Measurements from ENCODE around the gene GTPBP10.
"Not testable (repeated sequence)": the region's sequence is repeated elsewhere in the genome, so short reads cannot be mapped to it uniquely, and the experiment has no call there.

Gene GTPBP10

DNA sequence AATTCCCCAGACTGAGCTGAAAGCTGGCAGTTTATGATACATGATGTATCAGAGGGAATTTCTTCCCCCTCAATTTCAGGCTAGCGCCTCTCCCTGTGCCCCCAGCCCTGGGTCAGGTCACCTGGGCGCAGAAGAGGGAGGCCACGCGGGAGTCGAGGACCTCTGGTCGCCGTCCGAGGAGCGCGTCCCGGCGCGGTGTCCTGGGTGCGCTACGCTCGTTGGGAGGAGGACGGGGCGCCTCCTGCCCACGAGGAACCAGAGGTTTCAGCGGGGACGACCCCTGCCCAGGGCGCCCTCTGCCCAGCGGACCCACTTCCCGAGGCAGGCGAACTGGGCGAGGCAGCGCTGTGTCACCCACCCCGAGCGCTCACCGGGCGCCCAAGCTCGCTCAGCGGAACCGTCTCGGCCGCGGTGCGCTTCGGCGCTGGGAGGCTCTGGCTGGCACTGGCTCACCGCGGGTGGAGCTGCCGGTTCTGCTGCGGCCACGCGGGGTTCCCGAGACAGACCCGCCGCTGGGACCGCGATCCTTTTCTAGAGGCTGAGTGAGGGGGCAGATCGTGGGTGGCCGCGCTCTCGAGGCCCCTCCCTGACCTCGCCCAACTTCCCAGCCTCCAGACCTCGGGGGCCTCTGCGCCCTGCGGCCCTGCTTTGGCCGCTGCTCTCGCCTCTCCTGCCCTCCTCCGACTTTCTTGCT is 25.6 kb upstream of the GTPBP10 start, which contains the start of gene FAM237B:
FAM237B (minus strand) TSS at position 504 of the 694 bp plus-strand sequence. CDS start 1,556 bp downstream, outside the sequence.
- Histone ChIP-seq H3K9ac (ENCODE audit: low read length in 5 of 5) (no peak within 1 kb of the TSS), H3K27me3 (ENCODE audit: control insufficient read depth in 5 of 5, insufficient read depth in 4 of 5, low read length in 5 of 5) (peaks cover 24 to 29% (median 26%) of the 10 kb centered on the region in 5 donors), H3K4me3 (ENCODE audit: low read depth in 1 of 5, low read length in 5 of 5) (peak within 1 kb of the TSS in 2 of 5 donors; percentile 39 to 45), H3K36me3 (ENCODE audit: control insufficient read depth in 5 of 5, insufficient read depth in 5 of 5, low read length in 5 of 5) (no peaks in the 10 kb centered on the region), H3K4me1 (ENCODE audit: control insufficient read depth in 5 of 5, insufficient read depth in 5 of 5, low read length in 5 of 5) (peaks cover 0 to 12% (median 10%) of the 10 kb centered on the region in 5 donors), H3K9me3 (ENCODE audit: control insufficient read depth in 5 of 5, low read length in 5 of 5) (no peaks in the 10 kb centered on the region), H3K27ac (ENCODE audit: low read depth, low read length) (no peak within 1 kb of the TSS)

DNA sequence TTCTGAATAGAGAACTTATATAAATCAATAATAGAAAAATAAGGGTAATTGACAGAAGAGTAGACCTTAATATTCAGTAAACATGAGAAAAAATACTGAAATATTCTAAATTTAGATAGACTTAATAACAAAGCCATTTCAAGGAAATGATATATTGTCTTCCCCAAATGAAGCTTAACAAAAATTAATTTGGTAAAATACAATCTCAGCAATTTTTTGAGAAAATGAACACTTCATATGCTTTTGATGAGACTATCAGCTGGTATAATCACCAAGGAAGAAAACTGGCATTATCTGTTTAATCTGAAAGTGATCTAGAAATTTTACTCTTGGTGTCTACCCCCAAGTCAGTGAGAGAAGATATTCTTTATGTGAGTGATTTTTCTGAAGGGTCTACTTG is 23.7 kb upstream of the GTPBP10 start:
- Histone ChIP-seq H3K4me3 (ENCODE audit: low read depth in 1 of 5, low read length in 5 of 5) (no peak overlapping the region), H3K4me1 (ENCODE audit: control insufficient read depth in 5 of 5, insufficient read depth in 5 of 5, low read length in 5 of 5) (peaks cover 0 to 12% (median 10%) of the 10 kb centered on the region in 5 donors), H3K9me3 (ENCODE audit: control insufficient read depth in 5 of 5, low read length in 5 of 5) (no peaks in the 10 kb centered on the region), H3K27ac (ENCODE audit: low read depth, low read length) (no peak overlapping the region), H3K9ac (ENCODE audit: low read length in 5 of 5) (no peak overlapping the region), H3K36me3 (ENCODE audit: control insufficient read depth in 5 of 5, insufficient read depth in 5 of 5, low read length in 5 of 5) (no peaks in the 10 kb centered on the region), H3K27me3 (ENCODE audit: control insufficient read depth in 5 of 5, insufficient read depth in 4 of 5, low read length in 5 of 5) (peaks cover 24 to 29% (median 26%) of the 10 kb centered on the region in 5 donors)

DNA sequence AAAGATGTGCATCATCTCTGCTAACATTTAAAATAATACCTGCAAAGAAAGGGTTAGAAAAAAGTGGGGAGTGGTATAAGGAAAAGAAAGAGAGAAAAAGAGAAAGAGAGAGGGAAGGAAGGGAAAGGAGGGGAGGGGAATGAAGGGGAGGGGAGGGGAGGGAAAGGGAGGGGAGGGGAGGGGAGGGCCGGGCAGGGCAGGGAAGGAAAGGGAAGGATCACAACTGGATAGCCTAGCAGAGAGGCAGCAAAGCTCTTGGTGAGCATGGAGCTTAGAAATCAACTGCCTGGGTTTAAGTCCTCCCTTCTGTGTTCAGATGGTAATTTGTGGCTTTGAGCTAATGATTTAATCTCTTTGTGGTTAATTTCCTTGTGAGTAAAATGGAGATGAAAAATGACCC is 20.0 kb upstream of the GTPBP10 start:
- peaks cover 8 to 12% (median 9%) of the 10 kb centered on the region in 5 donors for H3K27me3 ChIP-seq (ENCODE audit: control insufficient read depth in 5 of 5, insufficient read depth in 4 of 5, low read length in 5 of 5)
- H3K4me1 ChIP-seq (ENCODE audit: control insufficient read depth in 5 of 5, insufficient read depth in 5 of 5, low read length in 5 of 5), result peaks cover 0 to 1% (median 0%) of the 10 kb centered on the region in 5 donors
- H3K27ac ChIP-seq (ENCODE audit: low read depth, low read length), result no peak overlapping the region
- no peaks in the 10 kb centered on the region for H3K36me3 ChIP-seq (ENCODE audit: control insufficient read depth in 5 of 5, insufficient read depth in 5 of 5, low read length in 5 of 5)
- no peaks in the 10 kb centered on the region for H3K9me3 ChIP-seq (ENCODE audit: control insufficient read depth in 5 of 5, low read length in 5 of 5)
- no peak overlapping the region for H3K9ac ChIP-seq (ENCODE audit: low read length in 5 of 5)
- no peak overlapping the region for H3K4me3 ChIP-seq (ENCODE audit: low read depth in 1 of 5, low read length in 5 of 5)

DNA sequence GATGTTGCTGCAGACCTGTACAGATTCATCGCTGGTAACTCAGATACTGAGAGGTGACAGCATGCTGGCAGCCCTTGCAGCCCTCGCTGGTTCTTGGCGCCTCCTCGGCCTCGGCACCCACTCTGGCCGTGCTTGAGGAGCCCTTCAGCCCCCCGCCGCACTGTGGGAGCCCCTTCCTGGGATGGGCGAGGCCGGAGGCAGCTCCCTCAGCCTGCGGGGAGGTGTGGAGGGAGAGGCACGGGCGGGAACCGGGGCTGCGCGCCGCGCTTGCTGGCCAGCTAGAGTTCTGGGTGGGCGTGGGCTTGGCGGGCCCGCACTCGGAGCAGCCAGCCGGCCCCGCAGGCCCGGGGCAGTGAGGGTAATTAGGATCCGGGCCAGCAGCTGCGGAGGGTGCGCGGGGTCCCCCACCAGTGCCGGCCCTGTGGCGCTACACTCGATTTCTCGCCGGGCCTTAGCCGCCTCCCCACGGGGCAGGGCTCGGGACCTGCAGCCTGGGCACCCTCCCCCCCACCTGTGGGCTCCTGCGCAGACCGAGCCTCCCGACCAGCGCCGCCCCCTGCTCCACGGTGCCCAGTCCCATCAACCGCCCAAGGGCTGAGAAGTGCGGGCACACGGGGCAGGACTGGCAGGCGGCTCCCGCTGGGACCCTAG is 12.2 kb upstream of the GTPBP10 start:
- Histone ChIP-seq H3K27ac (ENCODE audit: low read depth, low read length) (no peak overlapping the region), H3K36me3 (ENCODE audit: control insufficient read depth in 5 of 5, insufficient read depth in 5 of 5, low read length in 5 of 5) (no peaks in the 10 kb centered on the region), H3K4me3 (ENCODE audit: low read depth in 1 of 5, low read length in 5 of 5) (no peak overlapping the region), H3K27me3 (ENCODE audit: control insufficient read depth in 5 of 5, insufficient read depth in 4 of 5, low read length in 5 of 5) (peaks cover 0 to 3% (median 0%) of the 10 kb centered on the region in 5 donors), H3K9ac (ENCODE audit: low read length in 5 of 5) (no peak overlapping the region), H3K4me1 (ENCODE audit: control insufficient read depth in 5 of 5, insufficient read depth in 5 of 5, low read length in 5 of 5) (no peaks in the 10 kb centered on the region), H3K9me3 (ENCODE audit: control insufficient read depth in 5 of 5, low read length in 5 of 5) (no peaks in the 10 kb centered on the region)

DNA sequence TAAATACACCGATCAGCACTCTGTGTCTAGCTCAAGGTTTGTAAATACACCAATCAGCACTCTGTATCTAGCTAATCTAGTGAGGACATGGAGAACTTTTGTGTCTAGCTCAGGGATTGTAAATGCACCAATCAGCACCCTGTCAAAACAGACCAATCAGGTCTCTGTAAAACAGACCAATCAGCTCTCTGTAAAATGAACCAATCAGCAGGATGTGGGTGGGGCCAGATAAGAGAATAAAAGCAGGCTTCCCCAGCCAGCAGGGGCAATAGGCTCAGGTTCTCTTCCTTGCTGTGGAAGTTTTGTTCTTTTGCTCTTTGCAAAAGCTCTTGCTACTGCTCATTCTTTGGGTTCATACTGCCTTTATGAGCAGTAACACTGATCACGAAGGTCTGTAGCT is 11.6 kb upstream of the GTPBP10 start:
- not testable (repeated sequence) for H3K36me3 ChIP-seq (ENCODE audit: control insufficient read depth in 5 of 5, insufficient read depth in 5 of 5, low read length in 5 of 5); H3K9me3 ChIP-seq (ENCODE audit: control insufficient read depth in 5 of 5, low read length in 5 of 5); H3K4me1 ChIP-seq (ENCODE audit: control insufficient read depth in 5 of 5, insufficient read depth in 5 of 5, low read length in 5 of 5); H3K27me3 ChIP-seq (ENCODE audit: control insufficient read depth in 5 of 5, insufficient read depth in 4 of 5, low read length in 5 of 5); H3K9ac ChIP-seq (ENCODE audit: low read length in 5 of 5); H3K4me3 ChIP-seq (ENCODE audit: low read depth in 1 of 5, low read length in 5 of 5); H3K27ac ChIP-seq (ENCODE audit: low read depth, low read length)

DNA sequence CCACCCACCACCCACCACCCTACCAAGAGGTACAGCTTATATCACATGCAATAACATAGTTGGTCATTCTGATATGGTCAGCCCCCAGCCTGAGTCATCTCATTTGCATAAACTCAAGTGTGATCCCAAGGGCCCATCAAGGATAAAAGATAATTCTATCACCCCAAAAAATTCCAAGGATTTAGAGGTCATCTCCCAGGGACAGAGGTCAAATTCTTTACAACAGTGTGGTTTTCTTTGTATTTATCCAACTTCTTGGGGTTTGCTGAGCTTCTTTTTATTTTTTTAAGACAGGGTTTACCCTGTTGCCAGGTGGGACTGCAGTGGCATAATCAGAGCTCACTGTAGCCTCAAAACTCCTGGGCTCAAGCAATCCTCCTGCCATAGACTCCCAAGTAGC is 9.4 kb upstream of the GTPBP10 start:
- H3K27me3 ChIP-seq (ENCODE audit: control insufficient read depth in 5 of 5, insufficient read depth in 4 of 5, low read length in 5 of 5), result peaks cover 0 to 3% (median 0%) of the 10 kb centered on the region in 5 donors
- no peak overlapping the region for H3K9ac ChIP-seq (ENCODE audit: low read length in 5 of 5)
- H3K9me3 ChIP-seq (ENCODE audit: control insufficient read depth in 5 of 5, low read length in 5 of 5), result no peaks in the 10 kb centered on the region
- no peaks in the 10 kb centered on the region for H3K4me1 ChIP-seq (ENCODE audit: control insufficient read depth in 5 of 5, insufficient read depth in 5 of 5, low read length in 5 of 5)
- H3K36me3 ChIP-seq (ENCODE audit: control insufficient read depth in 5 of 5, insufficient read depth in 5 of 5, low read length in 5 of 5), result no peaks in the 10 kb centered on the region
- H3K4me3 ChIP-seq (ENCODE audit: low read depth in 1 of 5, low read length in 5 of 5), result no peak overlapping the region
- no peak overlapping the region for H3K27ac ChIP-seq (ENCODE audit: low read depth, low read length)

DNA sequence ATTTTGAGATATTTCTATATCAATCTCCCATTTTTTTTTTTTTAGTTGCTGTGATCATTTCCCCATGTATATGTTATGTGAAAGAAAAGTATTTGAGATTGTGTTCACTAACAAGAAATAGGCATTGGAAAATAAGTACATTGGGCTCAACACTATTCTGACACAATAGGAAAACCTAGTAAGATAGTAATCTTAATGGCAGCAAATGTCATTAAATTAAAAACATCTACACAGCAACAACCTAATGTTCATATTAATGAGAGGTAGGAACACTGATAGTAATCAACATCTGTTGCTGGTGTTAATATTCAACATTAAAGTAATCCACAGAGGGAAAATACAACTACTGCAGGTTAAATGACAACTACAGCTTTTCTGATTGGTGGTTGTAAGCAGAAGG is 1.5 kb upstream of the GTPBP10 start:
- H3K27ac ChIP-seq (ENCODE audit: low read depth, low read length), result peak overlapping the region; percentile 96

DNA sequence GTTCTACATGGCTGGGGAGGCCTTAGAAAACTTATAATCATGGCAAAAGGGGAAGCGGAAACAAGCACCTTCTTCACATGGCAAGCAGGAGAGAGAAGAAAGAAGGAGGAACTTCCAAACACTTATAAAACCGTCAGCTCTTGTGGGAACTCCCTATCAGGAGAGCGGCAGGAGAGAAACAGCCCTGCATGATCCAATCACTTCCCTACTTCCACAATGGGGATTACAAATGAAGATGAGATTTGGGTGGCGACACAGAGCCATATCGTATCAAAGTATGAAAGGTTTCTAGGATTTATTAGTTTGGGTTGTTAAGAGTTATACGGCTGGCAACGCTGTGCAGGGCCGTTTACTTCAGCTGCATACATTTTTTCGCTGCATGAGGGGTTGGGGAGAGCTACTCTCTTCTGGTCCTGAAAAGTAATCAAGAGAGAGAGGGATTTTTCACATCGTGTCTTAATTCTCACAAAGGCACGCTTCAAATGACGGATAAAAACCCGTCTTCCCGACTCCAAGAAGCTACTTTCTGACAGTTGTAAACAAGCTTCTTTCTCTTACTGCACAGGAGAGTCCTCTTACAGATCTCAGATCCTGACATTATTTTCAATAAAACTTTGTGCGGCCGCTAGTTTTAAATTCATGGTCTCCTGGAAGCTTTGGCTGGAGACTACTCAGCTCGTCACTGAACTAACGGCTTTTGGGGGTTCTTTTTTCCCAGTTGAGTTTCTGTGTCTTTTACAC is 751 bp upstream of the GTPBP10 start:
- Histone ChIP-seq H3K27ac (ENCODE audit: low read depth, low read length) (peak overlapping the region; percentile 96), H3K9ac (ENCODE audit: low read length in 5 of 5) (peak overlapping the region; percentile 93 to 100 (median 98))

More for the DNA sequence above, 1.5 kb upstream of the GTPBP10 start:
- no peaks in the 10 kb centered on the region for H3K9me3 ChIP-seq (ENCODE audit: control insufficient read depth in 5 of 5, low read length in 5 of 5)
- no peaks in the 10 kb centered on the region for H3K36me3 ChIP-seq (ENCODE audit: control insufficient read depth in 5 of 5, insufficient read depth in 5 of 5, low read length in 5 of 5)
- peaks cover 0 to 20% (median 20%) of the 10 kb centered on the region in 5 donors for H3K4me1 ChIP-seq (ENCODE audit: control insufficient read depth in 5 of 5, insufficient read depth in 5 of 5, low read length in 5 of 5)
- H3K9ac ChIP-seq (ENCODE audit: low read length in 5 of 5), result peak overlapping the region in 1 of 5 donors; percentile 99
- no peaks in the 10 kb centered on the region for H3K27me3 ChIP-seq (ENCODE audit: control insufficient read depth in 5 of 5, insufficient read depth in 4 of 5, low read length in 5 of 5)
- H3K4me3 ChIP-seq (ENCODE audit: low read depth in 1 of 5, low read length in 5 of 5), result peak overlapping the region in 2 of 5 donors; percentile 98 to 100

DNA sequence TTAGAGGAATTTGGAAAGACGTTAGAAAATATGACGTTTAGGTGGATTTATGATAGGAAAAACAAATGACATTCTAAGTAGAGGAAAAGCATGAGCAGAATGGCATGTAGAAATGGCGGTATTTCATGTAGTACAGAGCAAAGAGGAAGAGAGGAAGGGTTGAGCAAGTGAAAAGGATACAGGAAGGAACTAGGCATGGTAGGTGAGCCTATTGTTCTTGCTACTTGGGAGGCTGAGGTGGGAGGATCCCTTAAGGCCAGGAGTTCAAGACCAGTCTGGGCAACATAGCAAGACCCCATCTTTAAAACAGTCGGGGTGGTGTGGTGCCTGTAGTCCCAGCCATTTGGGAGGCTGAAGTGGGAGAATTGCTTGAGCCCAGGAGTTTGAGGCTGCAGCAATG is 1.2 kb downstream of the GTPBP10 start:
- Histone ChIP-seq H3K4me3 (ENCODE audit: low read depth in 1 of 5, low read length in 5 of 5) (peak overlapping the region in 3 of 5 donors; percentile 22 to 98 (median 83)), H3K9ac (ENCODE audit: low read length in 5 of 5) (no peak overlapping the region), H3K27me3 (ENCODE audit: control insufficient read depth in 5 of 5, insufficient read depth in 4 of 5, low read length in 5 of 5) (no peaks in the 10 kb centered on the region)

More for the DNA sequence above, 751 bp upstream of the GTPBP10 start:
- H3K27me3 ChIP-seq (ENCODE audit: control insufficient read depth in 5 of 5, insufficient read depth in 4 of 5, low read length in 5 of 5), result no peaks in the 10 kb centered on the region
- H3K4me1 ChIP-seq (ENCODE audit: control insufficient read depth in 5 of 5, insufficient read depth in 5 of 5, low read length in 5 of 5), result peaks cover 0 to 20% (median 20%) of the 10 kb centered on the region in 5 donors
- H3K9me3 ChIP-seq (ENCODE audit: control insufficient read depth in 5 of 5, low read length in 5 of 5), result no peaks in the 10 kb centered on the region
- peak overlapping the region; percentile 83 to 100 (median 98) for H3K4me3 ChIP-seq (ENCODE audit: low read depth in 1 of 5, low read length in 5 of 5)
- H3K36me3 ChIP-seq (ENCODE audit: control insufficient read depth in 5 of 5, insufficient read depth in 5 of 5, low read length in 5 of 5), result no peaks in the 10 kb centered on the region

More for the DNA sequence above, 1.2 kb downstream of the GTPBP10 start:
- no peaks in the 10 kb centered on the region for H3K36me3 ChIP-seq (ENCODE audit: control insufficient read depth in 5 of 5, insufficient read depth in 5 of 5, low read length in 5 of 5)
- no peak overlapping the region for H3K27ac ChIP-seq (ENCODE audit: low read depth, low read length)
- H3K9me3 ChIP-seq (ENCODE audit: control insufficient read depth in 5 of 5, low read length in 5 of 5), result no peaks in the 10 kb centered on the region
- H3K4me1 ChIP-seq (ENCODE audit: control insufficient read depth in 5 of 5, insufficient read depth in 5 of 5, low read length in 5 of 5), result peaks cover 0 to 20% (median 20%) of the 10 kb centered on the region in 5 donors

Data from subcutaneous abdominal adipose tissue (tissue), 5 donors.